Uterine smooth muscle cell (primary cell): ENCODE data around the gene USP15. TPM values are rescaled to one million over a fixed set of nuclear protein-coding genes. Genes with fewer than 3 reads are reported as not detected.

ENCODE experiments used
- total RNA-seq: library from RNA; depleted of rRNA; stranded (reverse); fragments of >200 nt; gene quantifications from 2 replicates; pipeline ENCODE4 v1.2.3, GENCODE V29; 2014

USP15 gene
- 62.0 and 73.7 TPM in 2 replicates for total RNA-seq

DNA sequence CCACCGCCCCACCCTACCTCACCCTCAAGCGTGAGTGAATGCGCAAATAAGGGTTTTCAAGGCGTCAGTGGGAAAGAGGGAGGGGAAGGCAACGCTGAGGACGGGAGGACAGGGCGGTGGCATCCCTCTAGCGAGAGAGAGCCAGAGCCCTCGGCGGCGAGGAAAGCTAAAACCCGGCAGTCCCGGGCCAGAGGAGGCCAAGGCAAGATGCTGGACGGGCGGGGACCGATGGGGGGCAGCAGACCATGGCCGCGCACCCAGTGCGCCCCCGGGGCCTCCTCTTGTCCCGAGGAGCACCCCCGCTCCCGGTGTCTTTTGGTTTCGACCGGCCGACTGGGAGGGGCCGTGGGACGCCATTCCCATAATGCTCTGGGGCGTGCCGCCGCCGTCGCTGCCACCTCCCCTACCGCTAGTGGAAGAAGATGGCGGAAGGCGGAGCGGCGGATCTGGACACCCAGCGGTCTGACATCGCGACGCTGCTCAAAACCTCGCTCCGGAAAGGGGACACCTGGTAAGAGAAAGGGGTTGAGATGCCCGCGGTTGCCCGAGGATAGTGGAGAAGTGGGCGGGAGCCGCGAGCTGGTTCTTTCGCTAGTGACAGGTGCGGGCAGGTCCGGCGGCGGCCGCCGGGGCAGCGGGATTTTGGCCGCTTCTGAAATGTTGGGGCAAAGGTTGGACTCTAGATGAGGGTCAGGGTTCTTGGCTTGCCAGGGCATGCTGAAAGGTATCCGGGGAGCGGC, at the start of gene USP15:
TSS of gene USP15 (plus strand) at position 412 of the 740 bp plus-strand sequence. CDS start at position 423, 11 bp downstream.

Other genes with a start within 250 kb of the USP15 start
- 54.8 and 61.7 TPM in 2 replicates for gene MON2, start 206.4 kb downstream of the USP15 start, total RNA-seq